GM19397 (cell line): Measurements from ENCODE around the gene PAQR3.

Experiments used
- ATAC-seq: cut with Tn5 transposase; IDR thresholded peaks from one replicate; pipeline ENCODE4 v1.9.1; 2021; ENCODE audit warnings: mild to moderate bottlenecking, moderate library complexity; ENCODE audit not compliant: unreplicated experiment

Gene PAQR3, protein sequence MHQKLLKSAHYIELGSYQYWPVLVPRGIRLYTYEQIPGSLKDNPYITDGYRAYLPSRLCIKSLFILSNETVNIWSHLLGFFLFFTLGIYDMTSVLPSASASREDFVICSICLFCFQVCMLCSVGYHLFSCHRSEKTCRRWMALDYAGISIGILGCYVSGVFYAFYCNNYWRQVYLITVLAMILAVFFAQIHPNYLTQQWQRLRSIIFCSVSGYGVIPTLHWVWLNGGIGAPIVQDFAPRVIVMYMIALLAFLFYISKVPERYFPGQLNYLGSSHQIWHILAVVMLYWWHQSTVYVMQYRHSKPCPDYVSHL

DNA sequence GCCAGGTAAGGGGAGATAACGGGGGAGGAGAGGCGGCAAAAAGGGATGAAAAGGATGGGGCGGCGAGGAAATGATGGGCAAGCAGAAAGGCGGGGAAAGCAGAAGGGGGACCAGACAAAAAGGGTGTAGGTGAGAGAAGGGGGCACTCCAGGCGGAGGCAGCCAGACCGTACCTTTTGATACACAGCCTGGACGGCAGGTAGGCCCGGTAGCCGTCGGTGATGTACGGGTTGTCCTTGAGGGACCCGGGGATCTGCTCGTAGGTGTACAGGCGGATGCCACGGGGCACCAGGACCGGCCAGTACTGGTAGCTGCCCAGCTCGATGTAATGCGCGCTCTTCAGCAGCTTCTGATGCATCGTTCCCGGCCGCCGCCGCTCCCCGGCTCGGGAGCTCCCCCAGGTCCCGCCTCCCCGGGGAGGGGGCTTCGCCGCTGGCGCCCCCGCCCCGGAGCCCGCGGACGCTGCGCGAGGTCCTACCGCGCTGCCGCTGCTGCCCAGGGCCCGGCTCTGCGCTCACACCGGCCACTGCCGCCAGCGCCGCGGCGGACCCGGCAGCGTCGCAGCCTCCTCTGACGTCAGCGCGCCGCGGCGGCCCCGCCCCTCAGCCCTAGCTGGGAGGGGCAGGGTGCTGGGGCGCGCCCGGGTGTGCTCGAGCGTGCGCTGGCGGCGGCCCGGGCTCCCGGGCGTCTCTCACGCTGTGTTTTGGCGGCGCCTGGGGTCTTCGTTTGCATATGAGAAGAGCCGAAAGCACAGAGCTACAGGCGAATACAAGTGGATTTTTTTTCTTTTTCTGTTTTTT, at the start of gene PAQR3:
Gene PAQR3 (minus strand): TSS at position 571 of the 799 bp plus-strand sequence. CDS start 214 bp downstream, at position 357.
- ATAC-seq: peak; percentile 99

DNA sequence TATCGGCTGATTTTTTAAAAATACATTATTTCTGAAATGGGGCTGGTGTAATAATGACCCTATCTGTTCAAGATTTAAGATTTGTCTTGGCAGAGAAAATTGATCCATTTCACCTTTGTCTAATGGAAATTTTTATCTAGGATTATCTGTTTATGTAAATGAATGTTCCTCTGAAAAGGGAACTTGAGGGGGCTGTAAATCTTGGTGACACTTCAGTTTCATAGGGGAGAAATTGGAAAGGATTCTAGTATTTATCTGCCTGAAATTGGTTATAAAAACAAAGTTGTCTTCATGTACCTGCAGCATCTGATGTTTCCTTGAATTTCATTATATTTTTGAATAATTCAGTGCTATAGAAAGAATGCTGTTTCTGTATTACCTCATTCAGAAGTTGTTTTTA, 48.4 kb upstream of the PAQR3 start:
- no peak for ATAC-seq

DNA sequence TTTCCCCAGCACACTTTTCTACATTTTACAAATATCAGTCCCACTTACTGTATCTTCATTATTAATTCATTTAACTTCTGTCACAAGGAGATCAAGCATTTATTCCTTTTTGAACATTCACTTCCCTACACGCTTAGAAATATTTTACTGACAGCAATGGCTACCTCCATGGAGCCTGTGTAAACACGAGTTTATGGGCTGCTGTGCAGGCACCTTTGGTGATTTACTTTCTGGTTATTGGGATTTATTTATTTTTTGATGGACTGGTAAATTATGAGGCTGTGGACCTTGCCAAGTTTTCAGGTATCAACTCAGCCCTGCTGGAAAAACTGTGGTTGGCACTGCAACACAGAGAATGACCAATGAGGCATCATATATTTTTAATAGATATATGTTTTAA, 45.4 kb upstream of the PAQR3 start:
- ATAC-seq: no peak

DNA sequence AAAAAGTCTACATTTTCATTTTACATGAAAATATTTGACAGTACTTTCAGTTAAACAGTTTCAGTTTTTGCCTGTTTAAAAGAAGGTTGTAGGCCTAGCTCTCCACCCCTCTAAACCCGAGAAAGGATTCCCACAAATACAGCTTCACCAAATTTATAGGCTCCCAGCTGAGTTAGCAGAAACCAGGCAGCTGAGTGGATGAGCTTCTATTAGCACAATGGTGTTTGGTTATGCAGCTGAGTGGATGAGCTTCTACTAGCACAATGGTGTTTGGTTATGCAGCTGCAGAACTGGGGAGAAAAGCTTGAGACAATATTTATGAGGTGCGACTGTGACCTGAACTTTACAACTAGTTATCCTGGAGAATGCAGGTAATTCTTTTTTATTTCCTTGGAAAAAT, 36.6 kb upstream of the PAQR3 start:
- no peak for ATAC-seq

DNA sequence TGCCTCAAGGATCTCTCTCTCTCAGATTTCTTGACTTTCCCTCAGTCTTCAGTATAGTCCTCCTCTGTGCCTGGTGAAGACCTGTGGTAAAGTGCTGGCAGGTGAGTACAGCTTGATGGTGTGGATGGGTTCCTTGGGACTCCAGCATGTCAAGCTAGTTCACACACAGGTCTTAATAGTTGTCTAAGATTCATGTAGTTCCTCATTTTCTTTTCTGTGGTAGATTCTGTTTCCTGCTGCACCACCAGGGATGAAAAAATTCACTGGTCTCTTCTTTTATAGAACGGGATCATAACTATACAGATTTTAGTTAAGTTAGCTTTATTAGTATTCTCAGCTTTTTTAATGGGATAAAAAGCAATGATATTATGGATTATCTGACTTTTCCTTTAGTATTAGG, 32.5 kb upstream of the PAQR3 start:
- no peak for ATAC-seq

DNA sequence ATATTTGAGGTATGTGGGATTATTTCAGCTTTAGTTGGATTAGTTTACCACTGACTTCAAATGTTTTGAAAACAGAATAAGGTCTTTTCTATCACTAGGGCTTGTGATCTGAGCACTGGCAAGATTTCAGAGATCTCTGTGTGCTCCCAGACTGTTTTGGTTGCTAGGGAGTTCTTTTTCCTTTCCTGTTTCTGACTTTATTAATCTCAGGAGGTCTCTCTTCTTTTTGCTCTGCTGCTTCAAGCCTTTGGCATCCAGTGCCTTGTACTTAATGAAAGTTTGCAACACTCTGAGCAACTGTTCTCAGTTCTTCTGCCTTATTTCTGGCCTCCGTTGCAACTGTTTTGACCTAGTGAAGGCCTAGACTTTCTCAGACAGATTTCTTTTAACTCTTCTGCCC, 32.1 kb upstream of the PAQR3 start:
- no peak for ATAC-seq

DNA sequence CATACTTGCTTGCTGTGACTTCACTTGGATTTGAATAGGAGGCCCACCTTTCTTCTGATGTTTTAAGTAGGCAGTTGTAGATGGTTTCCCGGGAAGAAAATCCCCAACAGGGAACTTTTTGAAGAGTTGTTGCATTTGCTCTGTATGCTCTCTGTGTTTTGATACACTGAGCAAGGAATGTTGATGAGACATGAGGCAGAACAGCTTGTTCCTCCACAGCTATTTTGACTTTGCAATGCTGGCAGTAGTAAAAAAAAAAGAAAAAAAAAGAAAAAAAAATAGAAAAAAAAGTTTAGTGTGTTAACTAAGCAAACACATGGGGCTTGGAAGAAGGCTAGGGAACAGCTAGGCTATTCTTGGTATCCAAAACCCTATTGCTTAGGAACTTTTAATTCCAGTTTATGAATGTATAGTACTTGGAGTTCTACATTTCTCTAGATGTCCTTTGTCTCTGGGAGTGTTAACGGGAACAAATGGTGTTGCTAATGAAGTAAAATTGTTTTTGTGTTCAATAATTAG, 23.4 kb upstream of the PAQR3 start:
- ATAC-seq: no peak

DNA sequence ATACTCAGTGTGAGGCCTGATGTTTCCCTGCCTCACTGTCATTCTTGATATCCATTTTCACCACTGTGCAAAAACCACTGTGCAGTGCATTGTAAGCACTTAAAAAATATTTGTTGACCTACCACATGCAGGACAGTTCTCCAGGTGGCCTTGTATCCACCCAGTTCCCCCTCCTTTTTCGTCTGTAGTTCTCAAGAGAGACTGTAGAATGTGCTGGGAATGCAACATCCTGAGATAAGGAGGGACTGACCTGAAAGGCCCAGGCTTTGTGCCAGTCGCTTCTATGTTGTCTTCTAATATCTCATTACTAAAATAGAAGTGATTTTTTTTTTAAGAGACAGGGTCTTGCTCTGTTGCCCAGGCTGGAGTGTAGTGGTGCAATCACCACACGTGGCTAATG, 21.7 kb upstream of the PAQR3 start:
- no peak for ATAC-seq

DNA sequence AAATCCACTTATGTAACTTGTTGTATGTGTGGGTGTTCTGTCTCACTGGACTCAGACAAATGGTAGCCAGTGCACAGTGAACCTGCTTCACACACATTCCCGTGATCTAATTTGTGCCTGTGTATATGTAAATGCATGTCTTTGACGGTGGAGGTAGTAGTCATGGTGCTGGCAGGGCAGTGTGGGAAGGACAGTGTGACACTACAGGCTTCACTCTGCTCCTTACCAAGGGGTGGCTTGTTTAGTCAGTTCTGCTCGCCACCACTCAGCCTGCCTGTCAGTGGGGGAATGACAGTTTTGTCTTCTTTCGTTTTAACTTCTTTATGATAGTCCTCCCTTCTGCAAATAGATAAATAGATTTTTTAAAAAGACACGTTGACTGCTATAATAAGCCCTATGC, 17.7 kb upstream of the PAQR3 start:
- no peak for ATAC-seq

DNA sequence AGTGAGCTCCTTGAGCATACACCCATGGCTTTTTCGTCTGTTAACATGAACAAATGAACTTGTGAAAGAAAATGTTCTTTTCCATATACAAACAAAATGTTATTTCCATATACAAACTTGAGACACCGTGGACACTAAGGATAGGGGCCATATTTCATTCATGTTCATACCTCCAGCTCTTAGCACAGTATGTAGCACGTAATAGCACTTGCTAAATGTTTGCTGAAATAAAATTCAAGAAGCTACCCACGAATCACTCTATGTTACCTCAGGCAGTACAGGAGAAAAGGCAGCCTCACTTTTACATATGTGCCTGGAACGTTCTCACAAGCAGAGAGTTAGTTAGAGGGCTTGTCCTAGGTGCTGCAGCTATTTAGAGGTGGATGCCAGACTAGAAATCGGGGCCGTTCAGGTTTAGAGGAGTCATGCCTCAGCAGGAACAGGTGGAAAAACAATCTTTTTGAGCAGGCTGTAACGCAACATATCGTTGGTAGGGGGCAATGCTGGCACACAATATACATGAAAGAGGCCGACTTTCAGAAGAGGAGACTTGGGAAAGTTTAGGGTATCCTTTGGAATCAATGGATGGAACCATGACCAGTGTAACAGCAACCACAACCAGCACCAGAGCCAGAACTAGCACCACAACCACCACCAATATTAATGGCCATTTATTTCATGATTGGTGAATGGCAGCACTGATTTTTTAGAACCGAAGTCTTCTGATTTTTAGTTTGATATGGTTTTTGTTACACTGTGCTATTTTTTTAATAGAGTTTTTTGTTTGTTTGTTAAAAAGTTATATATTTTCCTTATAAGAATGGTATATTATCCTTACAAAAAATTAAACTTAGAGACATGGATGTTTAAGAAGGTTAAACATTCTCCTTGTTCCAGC, 14.8 kb upstream of the PAQR3 start:
- ATAC-seq: no peak

DNA sequence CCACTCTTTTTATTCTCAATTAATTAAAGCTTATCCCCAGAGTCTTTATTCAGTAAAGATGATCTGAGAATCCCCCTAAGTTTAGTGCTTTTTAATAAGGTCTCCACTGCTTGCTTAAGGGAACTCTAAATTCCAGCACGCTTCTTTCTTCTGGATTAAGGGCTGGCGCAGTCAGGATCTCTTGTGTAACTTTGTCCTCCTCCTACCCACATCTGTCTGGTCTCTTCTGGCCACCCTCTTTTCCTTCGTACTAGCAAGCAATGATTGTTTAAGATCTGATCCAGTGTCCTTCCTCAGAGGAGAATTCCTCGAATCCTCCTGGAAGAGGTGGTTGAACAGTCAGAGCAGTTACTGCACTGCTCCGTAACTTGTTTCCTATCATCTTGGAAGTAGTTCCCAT, 14.0 kb upstream of the PAQR3 start:
- no peak for ATAC-seq

DNA sequence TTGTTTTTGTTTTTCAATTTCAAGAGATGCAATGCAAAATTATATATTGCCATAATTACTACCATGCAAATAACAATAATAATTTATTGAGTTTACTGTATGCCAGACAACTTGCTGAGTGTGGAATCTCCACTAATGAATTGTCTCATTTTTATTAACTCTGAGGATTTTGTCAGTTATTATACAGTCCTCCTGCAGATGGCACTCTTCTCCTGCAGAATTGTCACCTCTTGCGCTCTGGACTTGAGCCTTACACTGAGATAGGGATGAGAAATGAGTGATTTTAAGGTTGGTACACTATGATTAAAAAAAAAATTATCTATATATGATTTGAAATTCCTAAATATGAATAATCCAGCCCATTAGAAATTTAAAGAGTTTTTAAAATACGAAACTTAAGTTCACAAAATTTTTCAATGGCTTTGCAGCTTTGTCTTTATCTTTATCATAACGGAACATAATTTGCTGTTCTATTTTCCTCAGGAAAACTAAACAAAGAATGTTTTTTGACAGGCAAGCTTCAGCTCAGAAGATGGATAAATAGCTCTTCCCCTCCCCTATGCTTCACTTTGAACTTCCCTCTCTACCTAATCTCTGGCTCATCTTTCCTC, 12.7 kb upstream of the PAQR3 start:
- peak; percentile 77 for ATAC-seq

DNA sequence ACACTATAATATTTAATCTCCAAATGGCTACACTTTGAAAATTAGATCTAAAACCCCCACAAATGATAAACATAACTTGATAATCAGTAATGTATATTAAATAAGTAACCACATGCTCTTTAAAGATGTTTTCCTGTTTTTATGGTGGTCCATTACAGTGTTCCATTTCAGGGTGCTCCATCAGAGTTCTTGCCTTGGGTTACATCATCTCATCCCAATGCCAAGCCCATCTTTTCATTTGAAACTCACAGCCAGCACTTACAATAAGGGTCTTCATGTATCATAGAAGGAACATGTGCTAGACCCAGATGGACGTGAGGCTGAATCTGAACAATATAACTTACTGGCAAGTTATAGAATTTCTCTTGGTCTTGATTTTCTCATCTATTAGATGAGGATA, 10.5 kb upstream of the PAQR3 start:
- ATAC-seq: no peak

DNA sequence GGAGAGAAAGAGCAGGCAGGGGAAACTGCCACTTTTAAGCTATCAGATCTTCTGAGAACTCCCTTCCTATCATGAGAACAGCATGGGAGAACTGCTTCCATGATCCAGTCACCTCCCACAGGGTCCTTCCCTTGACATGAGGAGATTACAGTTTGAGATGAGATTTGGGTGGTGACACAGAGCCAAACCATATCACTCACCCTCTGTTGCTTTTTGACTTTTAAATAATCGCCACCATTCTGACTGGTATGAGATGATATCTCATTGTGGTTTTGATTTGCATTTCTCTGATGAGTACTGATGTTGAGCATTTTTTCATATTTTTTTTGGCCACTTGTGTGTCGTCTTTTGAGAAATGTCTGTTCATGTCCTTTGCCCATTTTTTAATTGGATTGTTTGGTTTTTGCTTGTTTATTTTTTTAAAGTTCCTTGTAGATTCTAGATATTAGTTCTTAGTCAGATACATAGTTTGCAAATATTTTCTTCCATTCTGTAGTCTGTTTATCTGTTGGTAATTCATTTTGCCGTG, 6.5 kb upstream of the PAQR3 start:
- ATAC-seq: no peak

DNA sequence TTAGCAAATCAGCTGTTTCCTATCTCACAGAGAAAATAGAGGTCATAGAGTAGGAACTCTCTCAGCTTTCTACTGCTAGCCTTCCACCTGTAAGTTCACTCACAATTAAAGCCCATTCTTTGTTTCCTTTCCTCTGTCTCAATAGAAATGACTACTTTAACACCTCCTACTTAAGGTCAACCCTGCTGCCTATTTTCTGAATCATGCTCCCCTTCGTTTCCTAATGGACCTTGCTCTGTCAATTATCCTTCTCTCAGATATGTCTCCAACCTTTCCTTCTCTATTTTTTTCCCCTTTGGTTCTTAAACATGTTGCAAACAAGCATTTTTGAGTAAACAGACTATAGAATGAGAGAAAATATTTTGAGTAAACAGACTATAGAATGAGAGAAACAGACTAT, 5.1 kb upstream of the PAQR3 start:
- ATAC-seq: no peak

DNA sequence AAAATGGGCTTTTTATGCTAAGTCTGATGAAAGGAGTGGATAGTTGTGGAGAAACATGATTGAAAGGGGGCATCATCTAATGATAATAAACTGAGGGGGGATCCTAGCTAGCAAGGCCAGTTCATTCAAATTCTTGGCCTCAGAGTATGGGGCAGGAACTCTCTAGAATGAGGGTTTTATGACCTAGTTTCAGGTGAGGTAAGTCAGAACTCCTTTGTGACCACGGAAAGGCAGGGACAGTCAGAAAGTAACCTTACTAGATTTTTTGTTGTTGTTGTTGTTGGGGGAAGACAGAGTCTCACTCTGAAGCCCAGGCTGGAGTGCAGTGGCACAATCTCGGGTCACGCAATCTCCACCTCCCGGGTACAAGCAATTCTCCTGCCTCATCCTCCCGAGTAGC, 1.5 kb upstream of the PAQR3 start:
- no peak for ATAC-seq

DNA sequence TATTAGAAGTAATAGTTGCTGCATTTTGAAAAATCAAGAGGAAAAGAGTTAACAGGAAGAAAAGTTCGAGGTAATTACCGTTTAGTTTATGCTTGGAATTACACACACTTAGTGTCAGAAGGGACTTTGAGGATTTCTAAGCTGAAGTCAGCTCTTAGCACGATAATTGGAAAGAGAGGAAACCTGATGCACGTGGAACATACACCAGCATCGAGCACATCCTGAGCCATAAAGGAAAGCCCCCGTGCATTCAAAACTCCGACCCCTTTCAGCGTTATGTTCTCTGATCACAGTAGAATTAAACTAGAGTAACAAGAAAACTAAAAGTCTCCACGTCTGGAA, 400 bp upstream of the PAQR3 start:
- peak; percentile 8 for ATAC-seq

DNA sequence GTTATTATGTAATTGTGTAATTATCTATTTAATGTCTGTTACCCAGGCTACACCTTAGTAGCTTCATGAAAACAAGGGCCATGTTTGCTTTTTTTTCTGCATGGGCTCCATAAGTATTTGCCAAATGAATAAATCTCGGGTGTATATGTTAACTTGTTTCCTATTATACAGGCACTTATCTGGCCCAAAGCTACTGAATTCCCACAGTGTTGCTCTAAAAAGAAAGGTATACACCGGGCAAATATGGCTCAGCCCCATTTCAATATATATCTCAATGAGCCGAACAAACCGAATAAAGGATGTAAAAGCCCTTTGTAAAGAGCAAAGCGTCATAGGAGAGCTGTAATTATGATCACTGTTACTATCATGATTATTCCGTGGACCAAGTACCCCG, 767 bp downstream of the PAQR3 start:
- ATAC-seq: no peak

DNA sequence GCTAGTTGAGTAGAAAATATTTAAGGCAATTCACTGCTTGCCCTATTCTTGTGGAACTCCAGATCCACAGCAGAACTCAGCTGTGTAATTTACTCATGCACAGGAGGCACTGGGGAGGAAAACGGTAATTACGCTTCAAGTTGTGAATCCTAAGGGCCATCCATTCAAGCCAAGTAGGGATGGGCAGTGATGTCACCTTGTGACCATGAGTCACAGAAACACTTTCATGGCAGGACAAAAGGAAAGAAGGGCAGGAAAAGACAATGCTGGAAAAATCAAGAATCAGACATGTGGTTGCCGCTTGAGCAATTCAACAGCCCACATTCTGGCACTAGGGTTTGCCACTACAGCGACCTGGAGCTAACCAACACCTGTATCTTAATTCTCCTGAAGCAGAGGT, 1.4 kb downstream of the PAQR3 start:
- no peak for ATAC-seq

DNA sequence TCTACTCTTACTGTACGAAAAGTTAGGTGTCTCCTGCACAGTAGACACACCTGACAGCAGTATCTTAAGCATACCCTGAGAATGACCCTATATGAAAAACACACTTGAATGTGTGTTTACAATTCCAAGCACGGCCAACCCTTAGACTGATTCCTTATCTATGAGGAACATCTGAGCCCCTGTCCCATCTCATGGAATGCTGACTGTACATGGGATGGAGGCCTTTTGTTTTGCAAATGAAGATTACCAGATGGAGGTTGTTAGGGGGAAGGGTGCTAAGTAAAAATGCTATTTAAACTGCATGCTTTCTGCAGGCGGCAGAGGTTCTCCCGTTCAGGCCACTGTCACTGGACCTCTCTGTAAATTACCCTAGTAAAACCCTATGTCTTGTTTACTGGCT, 2.2 kb downstream of the PAQR3 start:
- no peak for ATAC-seq
